ENCODE data around the gene PDHX.

DNA sequence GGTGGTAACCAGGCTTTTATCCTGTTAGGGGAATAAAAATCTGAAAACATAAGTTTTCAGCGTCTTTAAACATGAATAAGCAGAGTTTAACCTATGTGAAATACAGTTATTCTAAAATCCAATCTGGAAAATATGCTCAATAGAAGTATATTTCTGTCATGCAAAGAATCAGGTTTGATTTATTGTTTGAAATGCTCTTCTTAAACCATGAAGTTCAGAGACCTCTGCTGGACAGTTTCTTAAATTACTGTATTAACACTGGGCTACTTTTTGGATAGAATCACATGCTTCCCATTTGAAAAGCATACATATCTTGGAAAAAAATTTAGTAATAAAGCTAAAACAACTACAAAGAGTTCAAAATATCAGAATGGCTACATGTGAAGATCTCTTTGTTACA lies 25.6 kb upstream of the PDHX start:
- TF ChIP-seq, protein P1, sequence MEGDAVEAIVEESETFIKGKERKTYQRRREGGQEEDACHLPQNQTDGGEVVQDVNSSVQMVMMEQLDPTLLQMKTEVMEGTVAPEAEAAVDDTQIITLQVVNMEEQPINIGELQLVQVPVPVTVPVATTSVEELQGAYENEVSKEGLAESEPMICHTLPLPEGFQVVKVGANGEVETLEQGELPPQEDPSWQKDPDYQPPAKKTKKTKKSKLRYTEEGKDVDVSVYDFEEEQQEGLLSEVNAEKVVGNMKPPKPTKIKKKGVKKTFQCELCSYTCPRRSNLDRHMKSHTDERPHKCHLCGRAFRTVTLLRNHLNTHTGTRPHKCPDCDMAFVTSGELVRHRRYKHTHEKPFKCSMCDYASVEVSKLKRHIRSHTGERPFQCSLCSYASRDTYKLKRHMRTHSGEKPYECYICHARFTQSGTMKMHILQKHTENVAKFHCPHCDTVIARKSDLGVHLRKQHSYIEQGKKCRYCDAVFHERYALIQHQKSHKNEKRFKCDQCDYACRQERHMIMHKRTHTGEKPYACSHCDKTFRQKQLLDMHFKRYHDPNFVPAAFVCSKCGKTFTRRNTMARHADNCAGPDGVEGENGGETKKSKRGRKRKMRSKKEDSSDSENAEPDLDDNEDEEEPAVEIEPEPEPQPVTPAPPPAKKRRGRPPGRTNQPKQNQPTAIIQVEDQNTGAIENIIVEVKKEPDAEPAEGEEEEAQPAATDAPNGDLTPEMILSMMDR (IDR thresholded peaks at IDR 0.05; ENCODE audit: low read length), result peak; percentile 54
- no peak for TF ChIP-seq EZH2phosphoT487 (IDR thresholded peaks at IDR 0.05; ENCODE audit: low read length)
